Activated naive CD4-positive, alpha-beta T cell treated with anti-CD3 and anti-CD28 coated beads for 36 hours (primary cell): ENCODE data around the gene PRUNE2. TPM values are rescaled to one million over a fixed set of nuclear protein-coding genes. Genes with fewer than 3 reads are reported as not detected.

Experiments
- CTCF ChIA-PET: fragments of 350-600 bp; sonication (Branson Sonifier 250); formaldehyde crosslinking; loops from one replicate; lab custom pipeline; 2021; ENCODE audit warnings: antibody characterized with exemption; lab: Charles Lee
- DNase-seq: peaks from one replicate; pipeline ENCODE4 v3.0.0-alpha.2; 2020
- H3K27ac Mint-ChIP-seq: one replicate; pipeline ENCODE4 v1.8.0; 2021; ENCODE audit warnings: mild to moderate bottlenecking, mixed read lengths
- H3K27me3 Mint-ChIP-seq: one replicate; pipeline ENCODE4 v1.8.0; 2021; ENCODE audit warnings: low read depth, mixed read lengths
- H3K36me3 Mint-ChIP-seq: one replicate; pipeline ENCODE4 v1.8.0; 2021; ENCODE audit warnings: low read depth, mixed read lengths
- H3K4me1 Mint-ChIP-seq: one replicate; pipeline ENCODE4 v1.8.0; 2021; ENCODE audit warnings: low read depth, mixed read lengths
- H3K4me3 Mint-ChIP-seq: one replicate; pipeline ENCODE4 v1.8.0; 2021; ENCODE audit warnings: mild to moderate bottlenecking, moderate library complexity, mixed read lengths
- H3K9me3 Mint-ChIP-seq: one replicate; pipeline ENCODE4 v1.8.0; 2021; ENCODE audit warnings: mixed read lengths
- intact Hi-C: fragments of 100-400 bp; cut with micrococcal nuclease; formaldehyde crosslinking; loops from one replicate; pipeline ENCODE4 v1.15.1; 2023
- total RNA-seq, 2 experiments: library from RNA; stranded (reverse); gene quantifications; one replicate each; pipeline ENCODE4 v1.2.3, GENCODE V29; 2021

PRUNE2 gene
- total RNA-seq, 2 experiments from 2014 or later = 0.38 TPM; not detected in 1

- Mint-ChIP-seq H3K4me3 (no peak overlapping the region), H3K27ac (no peak overlapping the region), H3K36me3 (no peaks in the 10 kb centered on the region), H3K27me3 (peaks cover 14% of the 10 kb centered on the region), H3K4me1 (peaks cover 4% of the 10 kb centered on the region), H3K9me3 (no peaks in the 10 kb centered on the region)
- intact Hi-C loops = no loop called here
- CTCF ChIA-PET = interaction anchor here (0.7 kb wide), 1 partner anchor 27 kb away, joined by 4 read pairs; no protein-coding TSS in a partner anchor
- DNase-seq = no peak
Measured at GRCh38 chr9:76619197-76619596, 286.7 kb downstream of the PRUNE2 start.

DNA sequence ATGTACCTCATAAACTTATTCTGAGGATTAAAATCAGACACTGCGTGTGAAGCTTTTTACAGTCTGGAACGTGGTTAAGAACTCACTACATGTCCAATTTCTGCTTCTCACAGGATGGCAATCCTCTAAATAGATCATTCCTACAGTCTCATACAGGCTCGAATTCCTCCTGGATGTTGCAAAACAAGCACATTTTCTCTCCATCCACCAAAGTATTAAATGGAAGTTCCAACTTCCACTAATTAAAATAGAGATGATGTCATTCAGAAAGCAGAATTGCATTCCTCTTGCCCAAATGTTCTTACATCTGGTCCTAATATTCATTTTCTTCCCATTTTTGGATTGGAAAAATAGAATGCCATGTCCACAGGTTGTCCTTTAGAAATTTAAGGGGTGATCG, 287.2 kb downstream of the PRUNE2 start:
- no peaks in the 10 kb centered on the region for H3K9me3 Mint-ChIP-seq
- intact Hi-C loops = no loop called here
- H3K4me1 Mint-ChIP-seq = peaks cover 4% of the 10 kb centered on the region
- peaks cover 14% of the 10 kb centered on the region for H3K27me3 Mint-ChIP-seq
- no peak for DNase-seq
- no peaks in the 10 kb centered on the region for H3K36me3 Mint-ChIP-seq
- H3K4me3 Mint-ChIP-seq = no peak overlapping the region
- CTCF ChIA-PET = no interaction called here
- H3K27ac Mint-ChIP-seq = no peak overlapping the region

- Mint-ChIP-seq H3K36me3 (no peaks in the 10 kb centered on the region), H3K27ac (no peak overlapping the region), H3K9me3 (no peaks in the 10 kb centered on the region), H3K27me3 (peaks cover 14% of the 10 kb centered on the region), H3K4me1 (peaks cover 4% of the 10 kb centered on the region), H3K4me3 (no peak overlapping the region)
- no peak for DNase-seq
- intact Hi-C loops = no loop called here
- CTCF ChIA-PET = interaction anchor here (0.7 to 1.0 kb wide), 2 partner anchors 10 to 68 kb away, joined by 3 to 4 read pairs; no protein-coding TSS in a partner anchor
Measured at GRCh38 chr9:76617497-76618175, 288.3 kb downstream of the PRUNE2 start.

DNA sequence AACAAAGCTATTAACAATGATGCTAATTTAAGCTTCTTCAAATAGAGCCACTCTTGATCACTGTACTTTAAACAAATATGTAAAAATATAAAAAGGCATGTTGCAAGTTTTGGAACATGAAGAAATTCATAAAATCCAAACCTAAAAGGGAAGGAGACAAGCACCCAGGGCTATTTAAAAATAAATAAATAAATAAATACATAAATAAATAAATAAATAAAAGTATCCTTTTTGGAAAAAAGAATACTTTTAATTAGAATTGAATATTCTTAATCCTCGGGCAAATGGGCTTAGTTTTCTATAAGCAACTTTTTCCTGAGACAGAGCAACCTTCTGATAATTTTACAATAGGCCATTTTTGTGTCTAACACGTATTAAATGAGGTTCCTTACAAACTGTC, 289.1 kb downstream of the PRUNE2 start:
- Mint-ChIP-seq H3K27me3 (peaks cover 17% of the 10 kb centered on the region), H3K4me3 (no peak overlapping the region), H3K27ac (no peak overlapping the region), H3K36me3 (no peaks in the 10 kb centered on the region), H3K4me1 (peaks cover 4% of the 10 kb centered on the region), H3K9me3 (no peaks in the 10 kb centered on the region)
- CTCF ChIA-PET = interaction anchor here (0.7 kb wide), 1 partner anchor 69 kb away, joined by 3 read pairs; no protein-coding TSS in a partner anchor
- DNase-seq = no peak
- intact Hi-C loops = no loop called here

DNA sequence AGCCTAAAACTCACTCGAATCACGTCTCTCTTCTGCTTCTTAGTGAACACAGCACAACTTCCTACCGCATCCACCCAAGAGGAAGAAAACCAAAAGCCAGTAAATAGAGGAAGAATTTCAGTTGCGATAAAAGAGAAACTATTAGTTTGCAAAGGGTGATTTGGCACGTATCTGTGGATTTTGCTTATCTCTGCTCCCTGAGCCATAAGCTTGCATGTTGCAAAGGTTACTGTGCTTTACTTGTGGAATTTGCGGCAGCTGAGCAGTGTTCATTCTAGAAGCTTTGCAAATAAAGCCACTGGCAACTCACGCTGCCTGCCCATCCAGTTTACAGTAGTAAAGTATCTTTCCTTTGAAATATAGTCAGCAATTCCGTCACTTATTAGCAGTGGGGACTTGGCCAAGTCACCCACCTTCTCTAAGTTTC, 290.7 kb downstream of the PRUNE2 start:
- H3K9me3 Mint-ChIP-seq = no peaks in the 10 kb centered on the region
- H3K4me1 Mint-ChIP-seq = peaks cover 4% of the 10 kb centered on the region
- no peak overlapping the region for H3K4me3 Mint-ChIP-seq
- CTCF ChIA-PET = no interaction called here
- no peak overlapping the region for H3K27ac Mint-ChIP-seq
- DNase-seq = no peak
- peaks cover 16% of the 10 kb centered on the region for H3K27me3 Mint-ChIP-seq
- H3K36me3 Mint-ChIP-seq = no peaks in the 10 kb centered on the region
- intact Hi-C loops = no loop called here

DNA sequence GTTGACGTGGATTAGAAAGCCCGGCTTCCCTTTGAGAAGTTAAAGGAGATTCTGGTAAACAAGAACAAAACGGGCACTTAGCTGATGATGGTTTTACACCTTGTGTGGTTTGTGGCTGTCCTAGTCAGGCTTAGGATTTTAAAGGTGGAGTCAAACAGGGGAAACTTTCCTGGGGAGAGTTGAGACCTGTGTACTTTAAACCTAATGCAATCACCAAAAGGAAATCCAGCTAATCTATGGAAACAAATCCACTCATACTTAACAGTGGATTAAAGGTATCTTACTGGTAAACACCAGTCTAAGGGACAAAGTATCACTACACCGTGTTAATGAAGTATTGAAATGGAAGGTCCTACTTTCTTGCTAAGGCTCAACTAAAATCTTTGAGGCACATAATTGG, 291.9 kb downstream of the PRUNE2 start:
- Mint-ChIP-seq H3K27ac (no peak overlapping the region), H3K9me3 (no peaks in the 10 kb centered on the region), H3K36me3 (no peaks in the 10 kb centered on the region), H3K27me3 (peaks cover 21% of the 10 kb centered on the region), H3K4me1 (peaks cover 4% of the 10 kb centered on the region), H3K4me3 (no peak overlapping the region)
- intact Hi-C loops = no loop called here
- CTCF ChIA-PET = no interaction called here
- DNase-seq = no peak

DNA sequence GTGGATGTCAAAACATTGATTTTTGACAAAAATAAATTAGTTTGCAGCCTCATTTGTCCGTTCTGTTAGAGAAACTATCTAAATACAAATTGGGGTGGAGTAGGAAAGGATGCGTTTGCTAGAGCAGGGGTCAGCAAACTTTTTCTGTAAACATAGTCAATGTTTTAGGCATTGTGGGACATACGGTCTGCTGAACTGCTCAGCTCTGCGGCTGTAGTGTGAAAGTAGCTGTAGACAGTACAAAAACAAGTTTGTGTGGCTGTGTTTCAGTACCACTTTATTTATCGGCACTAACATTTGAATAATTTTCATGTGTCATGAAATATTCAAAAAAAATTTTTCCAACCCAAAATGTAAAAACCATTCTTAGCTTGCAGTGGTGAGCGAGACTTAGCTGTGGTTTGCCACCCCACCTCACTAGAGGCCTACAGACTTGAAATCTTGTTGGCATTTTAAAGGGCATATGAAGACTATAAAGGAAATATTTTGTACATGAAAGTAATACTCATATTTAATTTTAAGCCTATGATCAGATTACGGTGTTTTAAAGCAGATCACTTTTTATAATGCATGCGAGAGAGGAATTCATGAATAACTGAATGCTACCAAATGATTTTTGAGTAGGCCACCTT, 292.6 kb downstream of the PRUNE2 start:
- Mint-ChIP-seq H3K9me3 (no peaks in the 10 kb centered on the region), H3K36me3 (no peaks in the 10 kb centered on the region), H3K27ac (no peak overlapping the region), H3K4me1 (peaks cover 4% of the 10 kb centered on the region), H3K4me3 (no peak overlapping the region), H3K27me3 (peaks cover 20% of the 10 kb centered on the region)
- DNase-seq = no peak
- intact Hi-C loops = no loop called here
- CTCF ChIA-PET = no interaction called here

GRCh38 chr9:76610011-76610352, 295.9 kb downstream of the PRUNE2 start:
- CTCF ChIA-PET = interaction anchor here (0.6 kb wide), 1 partner anchor 24 kb away, joined by 5 read pairs; no protein-coding TSS in a partner anchor
- DNase-seq = no peak
- Mint-ChIP-seq H3K36me3 (no peaks in the 10 kb centered on the region), H3K4me1 (peaks cover under 1% of the 10 kb centered on the region), H3K9me3 (no peaks in the 10 kb centered on the region), H3K27ac (no peak overlapping the region), H3K27me3 (peaks cover 22% of the 10 kb centered on the region), H3K4me3 (no peak overlapping the region)
- intact Hi-C loops = no loop called here

- Mint-ChIP-seq H3K27me3 (peaks cover 18% of the 10 kb centered on the region), H3K36me3 (no peaks in the 10 kb centered on the region), H3K4me3 (no peak overlapping the region), H3K9me3 (no peaks in the 10 kb centered on the region), H3K27ac (no peak overlapping the region), H3K4me1 (no peaks in the 10 kb centered on the region)
- no peak for DNase-seq
- intact Hi-C loops = no loop called here
- CTCF ChIA-PET = interaction anchor here (0.6 kb wide), 1 partner anchor 24 kb away, joined by 5 read pairs; no protein-coding TSS in a partner anchor
Measured at GRCh38 chr9:76609285-76610010, 296.5 kb downstream of the PRUNE2 start.

- Mint-ChIP-seq H3K36me3 (no peaks in the 10 kb centered on the region), H3K27ac (no peak overlapping the region), H3K27me3 (peaks cover 18% of the 10 kb centered on the region), H3K4me1 (peaks cover 2% of the 10 kb centered on the region), H3K4me3 (no peak overlapping the region), H3K9me3 (no peaks in the 10 kb centered on the region)
- no peak for DNase-seq
- CTCF ChIA-PET = no interaction called here
- intact Hi-C loops = no loop called here
Measured at GRCh38 chr9:76608575-76609273, 297.2 kb downstream of the PRUNE2 start.

DNA sequence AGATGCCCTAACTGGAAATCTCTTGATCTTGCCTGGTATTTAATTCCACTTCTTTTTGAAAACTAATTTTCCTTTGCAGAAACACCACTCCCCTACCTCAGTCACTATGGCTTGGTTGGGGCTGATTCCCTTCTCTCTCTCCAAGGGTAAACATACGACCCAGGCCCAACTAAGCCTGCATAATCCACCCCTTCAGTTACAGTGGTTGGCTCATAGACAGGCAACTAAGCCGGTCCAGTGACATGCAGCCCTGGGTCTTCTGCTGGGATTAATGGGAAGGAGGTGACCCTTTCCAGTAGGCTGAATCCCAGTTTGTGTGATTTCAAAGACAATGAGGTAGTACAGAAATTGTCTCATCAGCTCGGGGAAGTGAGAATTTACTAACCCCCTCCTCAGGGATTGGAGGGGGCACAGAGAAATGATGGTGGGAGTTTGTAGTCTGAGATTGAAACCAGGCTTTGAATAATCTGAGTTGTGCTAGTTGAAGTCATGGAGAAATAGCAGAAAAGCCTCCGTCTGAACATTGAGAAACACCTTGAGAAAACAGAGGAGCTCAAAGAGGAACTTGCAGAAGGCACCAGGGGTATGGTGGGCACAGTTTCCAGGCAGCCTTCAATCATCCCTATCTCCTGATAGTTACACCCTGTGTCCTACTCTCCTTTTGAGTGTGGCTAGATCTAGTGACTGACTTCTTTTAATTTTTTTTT, 298.0 kb downstream of the PRUNE2 start:
- Mint-ChIP-seq H3K27ac (no peak overlapping the region), H3K9me3 (no peaks in the 10 kb centered on the region), H3K27me3 (peaks cover 18% of the 10 kb centered on the region), H3K4me3 (no peak overlapping the region), H3K36me3 (no peaks in the 10 kb centered on the region), H3K4me1 (peaks cover 8% of the 10 kb centered on the region)
- intact Hi-C loops = no loop called here
- no peak for DNase-seq
- CTCF ChIA-PET = no interaction called here
